ENCODE measurements around the gene PLXND1.

- TF ChIP-seq CTCF (IDR thresholded peaks at IDR 0.05; ENCODE audit: low read depth, low read length) (no peak), EZH2phosphoT487 (IDR thresholded peaks at IDR 0.05; ENCODE audit: low read depth) (no peak)
Observed at GRCh38 chr3:129576514-129577352, 29.7 kb downstream of the PLXND1 start.
